ENCODE measurements around the gene ADM. TPM values are rescaled to one million over a fixed set of nuclear protein-coding genes. Genes with fewer than 3 reads are reported as not detected.

Gene ADM
- total RNA-seq, 2 experiments from 2014 or later = 0.46 to 4.9 TPM

DNA sequence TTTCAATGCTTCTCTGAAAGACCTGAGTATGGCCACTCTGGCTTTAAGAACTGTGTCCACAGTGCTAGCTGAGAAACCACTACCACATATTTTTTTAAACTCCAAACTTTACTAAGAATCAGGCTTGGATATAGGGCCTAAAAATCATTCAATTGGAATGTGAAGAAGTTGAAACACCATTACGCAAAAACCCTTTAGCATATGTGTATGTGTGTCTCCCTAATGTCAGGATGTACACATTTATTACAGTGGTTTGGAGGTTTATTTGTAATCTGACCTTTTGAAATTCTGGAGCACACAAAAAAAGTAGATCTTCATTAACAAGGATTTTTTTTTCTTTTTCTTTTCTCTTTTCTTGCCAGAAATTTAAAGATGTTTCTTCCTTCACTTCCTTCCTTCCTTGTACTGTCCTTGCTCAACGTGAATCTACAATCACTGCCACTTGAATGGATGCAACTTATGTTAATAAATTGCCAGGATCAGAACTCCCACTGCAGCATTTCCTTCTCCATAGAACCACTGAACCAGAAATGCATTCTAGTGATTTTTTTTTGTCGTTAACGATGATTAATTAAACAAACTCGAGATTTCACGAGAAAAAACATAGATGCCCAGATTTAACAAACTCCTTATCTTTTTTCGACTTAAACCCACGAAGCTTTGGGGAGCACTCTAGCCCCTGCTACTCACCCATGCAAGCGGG, 3.1 kb upstream of the ADM start:
- Histone ChIP-seq H2AFZ (ENCODE audit: low read length) (no peak overlapping the region), H3K9me3 (ENCODE audit: low read length) (no peaks in the 10 kb centered on the region), H3K27ac (ENCODE audit: low read depth, low read length, poor library complexity, severe bottlenecking) (no peak overlapping the region), H4K20me1 (ENCODE audit: insufficient read depth, low read length) (no peaks in the 10 kb centered on the region), H3K36me3 (ENCODE audit: insufficient read depth, low read length) (no peaks in the 10 kb centered on the region), H3K4me3 (ENCODE audit: low read depth, low read length, poor library complexity, severe bottlenecking) (no peak overlapping the region), H3K4me1 (ENCODE audit: insufficient read depth, low read length, poor library complexity, severe bottlenecking) (peaks cover 40% of the 10 kb centered on the region), H3K9me2 (ENCODE audit: insufficient read depth, low read length) (no peaks in the 10 kb centered on the region), H3K79me2 (ENCODE audit: insufficient read depth, low read depth, low read length) (no peaks in the 10 kb centered on the region), H3K4me2 (ENCODE audit: low read length) (no peak overlapping the region)
- no peak for DNase-seq (ENCODE audit: low spot score)
- TF ChIP-seq, protein P1, sequence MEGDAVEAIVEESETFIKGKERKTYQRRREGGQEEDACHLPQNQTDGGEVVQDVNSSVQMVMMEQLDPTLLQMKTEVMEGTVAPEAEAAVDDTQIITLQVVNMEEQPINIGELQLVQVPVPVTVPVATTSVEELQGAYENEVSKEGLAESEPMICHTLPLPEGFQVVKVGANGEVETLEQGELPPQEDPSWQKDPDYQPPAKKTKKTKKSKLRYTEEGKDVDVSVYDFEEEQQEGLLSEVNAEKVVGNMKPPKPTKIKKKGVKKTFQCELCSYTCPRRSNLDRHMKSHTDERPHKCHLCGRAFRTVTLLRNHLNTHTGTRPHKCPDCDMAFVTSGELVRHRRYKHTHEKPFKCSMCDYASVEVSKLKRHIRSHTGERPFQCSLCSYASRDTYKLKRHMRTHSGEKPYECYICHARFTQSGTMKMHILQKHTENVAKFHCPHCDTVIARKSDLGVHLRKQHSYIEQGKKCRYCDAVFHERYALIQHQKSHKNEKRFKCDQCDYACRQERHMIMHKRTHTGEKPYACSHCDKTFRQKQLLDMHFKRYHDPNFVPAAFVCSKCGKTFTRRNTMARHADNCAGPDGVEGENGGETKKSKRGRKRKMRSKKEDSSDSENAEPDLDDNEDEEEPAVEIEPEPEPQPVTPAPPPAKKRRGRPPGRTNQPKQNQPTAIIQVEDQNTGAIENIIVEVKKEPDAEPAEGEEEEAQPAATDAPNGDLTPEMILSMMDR (conservative IDR thresholded peaks at IDR 0.05; ENCODE audit: low read length) = no peak
- no peak for TF ChIP-seq EZH2phosphoT487 (IDR thresholded peaks at IDR 0.05; ENCODE audit: borderline replicate concordance, low read depth, low read length)
- intact Hi-C loops (cut with micrococcal nuclease; ENCODE audit: unreplicated experiment) = no loop called here
- no TSS peak for BruUV-seq (replicated peaks)
- CTCF ChIA-PET (ENCODE audit: unreplicated experiment) = interaction anchor here (0.6 kb wide), 1 partner anchor 9 kb away, joined by 3 read pairs; no protein-coding TSS in a partner anchor
- POLR2A ChIA-PET = interaction anchor here (2.6 kb wide), 1 partner anchor 13 kb away, joined by 7 read pairs; no protein-coding TSS in a partner anchor

DNA sequence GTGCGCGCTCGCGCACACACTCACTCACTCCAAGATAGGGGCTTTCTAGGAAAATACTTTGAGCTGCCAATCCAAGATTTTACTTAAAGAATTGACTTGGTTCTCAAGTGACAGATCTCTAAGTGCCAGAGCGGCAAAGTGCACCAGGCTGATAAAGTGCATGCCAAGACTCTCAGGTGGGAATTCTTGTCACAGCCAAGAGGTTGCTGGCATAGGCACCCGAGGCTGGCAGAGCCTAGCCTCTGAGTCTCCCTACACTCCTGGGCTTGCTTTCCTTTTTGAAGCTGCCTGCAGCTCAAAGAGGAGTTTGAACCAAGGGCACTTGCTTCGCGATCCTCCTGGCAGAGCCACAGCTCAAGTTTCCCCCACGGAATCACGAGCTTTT, 2.5 kb upstream of the ADM start:
- BruUV-seq (replicated peaks) = no TSS peak
- no peaks in the 10 kb centered on the region for H3K79me2 ChIP-seq (ENCODE audit: insufficient read depth, low read depth, low read length)
- ChIA-PET CTCF (ENCODE audit: unreplicated experiment) (interaction anchor here (0.6 to 1.0 kb wide), 2 partner anchors 8 to 11 kb away, joined by 3 to 4 read pairs; no protein-coding TSS in a partner anchor), POLR2A (interaction anchor here (0.6 to 2.6 kb wide), 2 partner anchors 12 to 682 kb away, joined by 6 to 7 read pairs; no protein-coding TSS in a partner anchor)
- H2AFZ ChIP-seq (ENCODE audit: low read length) = peak overlapping the region; percentile 68; the same call in 1 of the 2 replicates
- no peak for DNase-seq (ENCODE audit: low spot score)
- H3K4me1 ChIP-seq (ENCODE audit: insufficient read depth, low read length, poor library complexity, severe bottlenecking) = peaks cover 45% of the 10 kb centered on the region
- H3K9me2 ChIP-seq (ENCODE audit: insufficient read depth, low read length) = no peaks in the 10 kb centered on the region
- H3K4me2 ChIP-seq (ENCODE audit: low read length) = peak overlapping the region; percentile 76
- no peaks in the 10 kb centered on the region for H3K9me3 ChIP-seq (ENCODE audit: low read length)
- no peak overlapping the region for H3K27ac ChIP-seq (ENCODE audit: low read depth, low read length, poor library complexity, severe bottlenecking)
- no peaks in the 10 kb centered on the region for H3K36me3 ChIP-seq (ENCODE audit: insufficient read depth, low read length)
- TF ChIP-seq, protein P1 (conservative IDR thresholded peaks at IDR 0.05; ENCODE audit: low read length) = no peak
- TF ChIP-seq EZH2phosphoT487 (IDR thresholded peaks at IDR 0.05; ENCODE audit: borderline replicate concordance, low read depth, low read length) = no peak
- H4K20me1 ChIP-seq (ENCODE audit: insufficient read depth, low read length) = no peaks in the 10 kb centered on the region
- H3K4me3 ChIP-seq (ENCODE audit: low read depth, low read length, poor library complexity, severe bottlenecking) = peak overlapping the region; percentile 62
- intact Hi-C loops (cut with micrococcal nuclease; ENCODE audit: unreplicated experiment) = no loop called here

All from OCI-LY7 (cell line).